ENCODE data around the gene ADAMTS17.

DNA sequence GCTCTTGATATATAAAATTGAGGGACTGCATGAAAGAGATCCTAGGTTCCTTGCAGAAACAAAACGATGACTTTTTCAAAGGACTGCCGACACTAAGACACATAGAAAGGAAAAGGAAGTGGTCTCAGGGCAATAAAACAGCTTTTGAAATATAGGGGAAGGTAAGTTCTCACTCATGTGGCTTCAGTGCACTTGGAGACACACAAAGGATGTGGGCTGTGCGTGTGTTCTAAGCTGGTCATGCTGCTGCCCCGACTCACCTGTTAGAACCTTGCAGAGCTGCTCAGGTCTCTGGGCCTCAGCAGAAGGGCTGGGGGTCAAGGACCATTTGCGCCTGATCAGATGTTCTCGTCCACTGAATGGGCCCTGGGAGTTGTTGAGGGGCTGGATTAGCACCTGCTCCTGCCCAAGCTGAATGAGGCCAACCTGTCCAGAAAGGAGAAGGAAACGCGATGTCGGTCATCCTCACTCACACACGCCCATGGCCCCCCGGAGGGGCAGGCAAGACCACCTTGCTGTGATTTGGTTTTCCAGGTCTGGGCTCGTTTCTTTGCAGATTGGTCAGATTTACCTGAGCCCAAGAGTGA lies 11.1 kb downstream of the ADAMTS17 start:
- TF ChIP-seq, protein P1, sequence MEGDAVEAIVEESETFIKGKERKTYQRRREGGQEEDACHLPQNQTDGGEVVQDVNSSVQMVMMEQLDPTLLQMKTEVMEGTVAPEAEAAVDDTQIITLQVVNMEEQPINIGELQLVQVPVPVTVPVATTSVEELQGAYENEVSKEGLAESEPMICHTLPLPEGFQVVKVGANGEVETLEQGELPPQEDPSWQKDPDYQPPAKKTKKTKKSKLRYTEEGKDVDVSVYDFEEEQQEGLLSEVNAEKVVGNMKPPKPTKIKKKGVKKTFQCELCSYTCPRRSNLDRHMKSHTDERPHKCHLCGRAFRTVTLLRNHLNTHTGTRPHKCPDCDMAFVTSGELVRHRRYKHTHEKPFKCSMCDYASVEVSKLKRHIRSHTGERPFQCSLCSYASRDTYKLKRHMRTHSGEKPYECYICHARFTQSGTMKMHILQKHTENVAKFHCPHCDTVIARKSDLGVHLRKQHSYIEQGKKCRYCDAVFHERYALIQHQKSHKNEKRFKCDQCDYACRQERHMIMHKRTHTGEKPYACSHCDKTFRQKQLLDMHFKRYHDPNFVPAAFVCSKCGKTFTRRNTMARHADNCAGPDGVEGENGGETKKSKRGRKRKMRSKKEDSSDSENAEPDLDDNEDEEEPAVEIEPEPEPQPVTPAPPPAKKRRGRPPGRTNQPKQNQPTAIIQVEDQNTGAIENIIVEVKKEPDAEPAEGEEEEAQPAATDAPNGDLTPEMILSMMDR (IDR thresholded peaks at IDR 0.05): no peak
- no peak for TF ChIP-seq POLR2A (IDR thresholded peaks at IDR 0.05)
